CD14-positive monocyte (primary cell): ENCODE measurements around the gene SMC5. TPM values are rescaled to one million over a fixed set of nuclear protein-coding genes. Genes with fewer than 3 reads are reported as not detected.

ENCODE experiments used
- DNase-seq, 3 donors: peaks; one replicate each; pipeline ENCODE4 v3.0.0-alpha.2; 2011 to 2022
- H2AFZ ChIP-seq: 2 replicates; pipeline ENCODE4 v1.6.0; 2012; ENCODE audit warnings: mild to moderate bottlenecking, low read depth, low read length, inconsistent platforms; ENCODE audit not compliant: insufficient read depth, poor library complexity, severe bottlenecking
- H3K27ac ChIP-seq, 2 donors: 1 replicate in 1 of 2; 2 replicates in 1 of 2; pipeline ENCODE4 v1.5.1; 2012 to 2013; ENCODE audit warnings: low read length in 2 of 2, control low read depth in 1 of 2, inconsistent platforms in 1 of 2, low read depth in 1 of 2, mild to moderate bottlenecking in 1 of 2
- H3K27me3 ChIP-seq, 2 donors: one replicate each; pipeline versions ENCODE4 v1.6.0 to v1.6.1; 2011 to 2013; ENCODE audit warnings: low read length in 2 of 2; ENCODE audit not compliant: control insufficient read depth in 2 of 2, insufficient read depth in 2 of 2
- H3K36me3 ChIP-seq, 2 donors: replicated peaks in 1 of 2; 1 replicate in 1 of 2; 2 replicates in 1 of 2; pipeline versions ENCODE4 v1.5.1 to v1.6.1; 2012 to 2013; ENCODE audit warnings: low read length in 2 of 2, control low read depth in 1 of 2, inconsistent platforms in 1 of 2, mild to moderate bottlenecking in 1 of 2; ENCODE audit not compliant: insufficient read depth in 2 of 2, control insufficient read depth in 1 of 2
- H3K4me1 ChIP-seq, 2 donors: 1 replicate in 1 of 2; 2 replicates in 1 of 2; pipeline versions ENCODE4 v1.5.1 to v1.6.1; 2012 to 2013; ENCODE audit warnings: low read length in 2 of 2, control low read depth in 1 of 2, inconsistent platforms in 1 of 2, mild to moderate bottlenecking in 1 of 2, moderate library complexity in 1 of 2; ENCODE audit not compliant: insufficient read depth in 2 of 2, control insufficient read depth in 1 of 2
- H3K4me2 ChIP-seq: replicated peaks from 2 replicates; pipeline ENCODE3; 2012; ENCODE audit warnings: low read length, moderate library complexity, mild to moderate bottlenecking; ENCODE audit not compliant: poor library complexity, severe bottlenecking; ENCODE audit errors: extremely low read depth
- H3K4me3 ChIP-seq, 3 experiments: fragments of 200-600 bp in 1 of 3; sonication (generic) in 1 of 3; replicated peaks in 1 of 3; 1 replicate in 2 of 3; 2 replicates in 1 of 3; pipeline ENCODE4 v1.5.1; 2011 to 2013; ENCODE audit warnings: low read length in 3 of 3, mild to moderate bottlenecking in 3 of 3, control low read depth in 2 of 3, low read depth in 2 of 3, inconsistent platforms in 1 of 3, moderate library complexity in 1 of 3
- H3K79me2 ChIP-seq: 2 replicates; pipeline ENCODE4 v1.6.0; 2012; ENCODE audit warnings: mild to moderate bottlenecking, control low read depth, inconsistent platforms, low read length, moderate library complexity; ENCODE audit not compliant: insufficient read depth
- H3K9ac ChIP-seq: 2 replicates; pipeline ENCODE4 v1.6.0; 2017; ENCODE audit warnings: low read length, mild to moderate bottlenecking; ENCODE audit not compliant: insufficient read depth, poor library complexity, severe bottlenecking
- H3K9me3 ChIP-seq, 2 donors: replicated peaks in 1 of 2; 1 replicate in 1 of 2; 2 replicates in 1 of 2; pipeline versions ENCODE4 v1.5.1 to v1.6.1; 2012 to 2013; ENCODE audit warnings: low read length in 2 of 2, control low read depth in 1 of 2; ENCODE audit not compliant: control insufficient read depth in 1 of 2, insufficient read depth in 1 of 2
- H4K20me1 ChIP-seq: 2 replicates; pipeline ENCODE4 v1.6.0; 2012; ENCODE audit warnings: mild to moderate bottlenecking, low read length, control low read depth, moderate library complexity; ENCODE audit not compliant: insufficient read depth
- H3K27ac Mint-ChIP-seq, 7 donors: one replicate each; pipeline ENCODE4 v1.8.0; 2020; ENCODE audit warnings: mild to moderate bottlenecking in 7 of 7, mixed read lengths in 7 of 7, moderate library complexity in 6 of 7, inconsistent platforms in 2 of 7
- H3K27me3 Mint-ChIP-seq, 3 donors: one replicate each; pipeline ENCODE4 v1.8.0; 2021 to 2022; ENCODE audit warnings: low read depth in 3 of 3, mild to moderate bottlenecking in 3 of 3, mixed read lengths in 3 of 3, moderate library complexity in 3 of 3, inconsistent platforms in 1 of 3
- H3K36me3 Mint-ChIP-seq, 2 donors: one replicate each; pipeline ENCODE4 v1.8.0; 2020; ENCODE audit warnings: mixed read lengths in 2 of 2, inconsistent platforms in 1 of 2, mild to moderate bottlenecking in 1 of 2
- H3K4me1 Mint-ChIP-seq: one replicate; pipeline ENCODE4 v1.8.0; 2020; ENCODE audit warnings: mild to moderate bottlenecking, mixed read lengths
- H3K4me3 Mint-ChIP-seq, 2 donors: one replicate each; pipeline ENCODE4 v1.8.0; 2020; ENCODE audit warnings: mild to moderate bottlenecking in 2 of 2, mixed read lengths in 2 of 2, moderate library complexity in 1 of 2
- H3K9me3 Mint-ChIP-seq, 7 donors: one replicate each; pipeline ENCODE4 v1.8.0; 2020 to 2022; ENCODE audit warnings: mixed read lengths in 7 of 7, mild to moderate bottlenecking in 6 of 7, moderate library complexity in 6 of 7, inconsistent platforms in 2 of 7
- CTCF ChIP-seq: fragments of 200-600 bp; IDR thresholded peaks from one replicate; pipeline ENCODE4 v1.8.0; 2022; ENCODE audit warnings: antibody characterized with exemption, mild to moderate bottlenecking
- WGBS: methylation state at CpG from one replicate; pipeline ENCODE4 v1.1.5; 2013; ENCODE audit warnings: missing lambda C conversion rate; ENCODE audit not compliant: insufficient coverage; 5-methylcytosine and 5-hydroxymethylcytosine counted together
- intact Hi-C, 2 donors: fragments of 100-400 bp; cut with micrococcal nuclease; formaldehyde crosslinking; loops; one replicate each; pipeline versions ENCODE4 v1.15.0 to v1.15.1; 2023
- polyA plus RNA-seq, 3 donors: library from polyadenylated mRNA; depleted of rRNA in 1 of 3; unstranded in 2 of 3; stranded (reverse) in 1 of 3; fragments of 300-500 nt in 2 of 3; fragments of >200 nt in 1 of 3; fragmentation: Illumina TruSeq in 2 of 3; gene quantifications; 1 replicate in 2 of 3; 2 replicates in 1 of 3; pipeline ENCODE4 v1.2.3, GENCODE V29; 2012 to 2021

The SMC5 gene
- polyA plus RNA-seq, 3 donors: 4.9 to 13.6 (median 5.1) TPM

- Mint-ChIP-seq H3K4me3 (no peak overlapping the region), H3K36me3 (peaks cover 78 to 87% of the 10 kb centered on the region in 2 donors), H3K9me3 (no peaks in the 10 kb centered on the region), H3K27me3 (no peaks in the 10 kb centered on the region), H3K4me1 (no peaks in the 10 kb centered on the region), H3K27ac (no peak overlapping the region)
- Histone ChIP-seq H3K9me3 (no peaks in the 10 kb centered on the region), H3K4me2 (no peak overlapping the region), H2AFZ (no peak overlapping the region), H3K36me3 (peaks cover 81 to 94% of the 10 kb centered on the region in 2 donors), H4K20me1 (peaks cover 7% of the 10 kb centered on the region), H3K79me2 (no peaks in the 10 kb centered on the region), H3K9ac (no peak overlapping the region), H3K4me3 (no peak overlapping the region), H3K27ac (no peak overlapping the region), H3K4me1 (no peaks in the 10 kb centered on the region), H3K27me3 (no peaks in the 10 kb centered on the region)
- no peak for DNase-seq
- intact Hi-C loops: no loop called here
- TF ChIP-seq CTCF: no peak
- 86% methylated on average over 1 of the region's 1 CpG for WGBS
Observed at GRCh38 chr9:70283848-70284247, 25.1 kb downstream of the SMC5 start.

DNA sequence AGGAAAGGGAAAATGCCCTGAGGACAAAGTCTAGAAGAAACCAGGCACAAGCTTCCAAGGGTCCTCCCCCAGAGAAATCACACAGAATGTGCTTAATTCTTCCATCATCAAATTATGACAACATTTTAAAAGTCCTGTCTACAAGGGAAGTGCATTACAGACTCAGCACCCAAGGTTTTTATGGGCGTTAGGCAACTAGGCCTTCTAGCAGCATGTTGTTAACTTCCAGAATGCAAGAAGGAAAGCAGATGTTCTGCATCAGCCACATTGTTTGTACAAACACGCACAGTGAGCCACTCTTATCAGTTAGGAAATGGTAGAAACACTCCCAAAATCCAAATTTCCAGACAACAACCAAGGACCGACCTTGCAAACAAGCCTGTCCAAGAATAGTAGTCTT, 26.5 kb downstream of the SMC5 start:
- no peak overlapping the region for H3K4me2 ChIP-seq
- H3K9ac ChIP-seq: no peak overlapping the region
- no CpG with 5 or more reads among the region's 3 CpGs for WGBS
- no peak overlapping the region for H3K27ac Mint-ChIP-seq
- H3K4me1 ChIP-seq: no peaks in the 10 kb centered on the region
- peaks cover 82 to 91% of the 10 kb centered on the region in 2 donors for H3K36me3 ChIP-seq
- H3K27me3 ChIP-seq: no peaks in the 10 kb centered on the region
- H3K9me3 ChIP-seq: no peaks in the 10 kb centered on the region
- no peaks in the 10 kb centered on the region for H3K79me2 ChIP-seq
- no peak for DNase-seq
- H4K20me1 ChIP-seq: peaks cover 7% of the 10 kb centered on the region
- H2AFZ ChIP-seq: no peak overlapping the region
- no peak for TF ChIP-seq CTCF
- H3K27ac ChIP-seq: no peak overlapping the region
- H3K36me3 Mint-ChIP-seq: peaks cover 80 to 88% of the 10 kb centered on the region in 2 donors
- no peaks in the 10 kb centered on the region for H3K27me3 Mint-ChIP-seq
- intact Hi-C loops: no loop called here
- H3K4me3 ChIP-seq: no peak overlapping the region
- H3K4me3 Mint-ChIP-seq: no peak overlapping the region
- H3K9me3 Mint-ChIP-seq: no peaks in the 10 kb centered on the region
- no peaks in the 10 kb centered on the region for H3K4me1 Mint-ChIP-seq
